Ascending aorta (tissue), 2 donors: ENCODE measurements around the gene TBX5. TPM values are rescaled to one million over a fixed set of nuclear protein-coding genes. Genes with fewer than 3 reads are reported as not detected.

Experiments
- DNase-seq, 2 donors: peaks; one replicate each; pipeline ENCODE4 v3.0.0-alpha.2; 2019; ENCODE audit warnings: low spot score in 2 of 2
- H3K27ac ChIP-seq, 2 donors: fragments of 200-600 bp; sonication (generic); one replicate each; pipeline ENCODE4 v1.5.1; 2016 to 2017; ENCODE audit warnings: mild to moderate bottlenecking in 1 of 2
- H3K27me3 ChIP-seq: fragments of 200-600 bp; sonication (generic); one replicate; pipeline ENCODE4 v1.5.1; 2017
- H3K36me3 ChIP-seq, 2 donors: fragments of 200-600 bp; sonication (generic); one replicate each; pipeline ENCODE4 v1.5.1; 2016
- H3K4me1 ChIP-seq, 2 donors: fragments of 200-600 bp; sonication (generic); one replicate each; pipeline ENCODE4 v1.5.1; 2016 to 2017; ENCODE audit warnings: mild to moderate bottlenecking in 1 of 2
- H3K4me3 ChIP-seq, 2 donors: fragments of 200-600 bp; sonication (generic); one replicate each; pipeline ENCODE4 v1.5.1; 2016 to 2017; ENCODE audit warnings: mild to moderate bottlenecking in 1 of 2
- H3K9me3 ChIP-seq, 2 donors: fragments of 200-600 bp; sonication (generic); one replicate each; pipeline ENCODE4 v1.5.1; 2016
- intact Hi-C: fragments of 100-400 bp; cut with DNase I; formaldehyde crosslinking; loops from one replicate; pipeline ENCODE4 v1.15.1; 2023
- total RNA-seq: library from RNA; depleted of rRNA; stranded (reverse); fragments of >200 nt; gene quantifications from one replicate; pipeline ENCODE4 v1.1.0, GENCODE V29; 2016
- TF ChIP-seq, protein P1 (sequence below), 3 experiments: fragments of 200-600 bp in 2 of 3; fragments of 450-650 bp in 1 of 3; sonication (generic) in 2 of 3; IDR thresholded peaks; one replicate each; pipeline ENCODE4 v1.5.1; 2016 to 2019; ENCODE audit warnings: antibody characterized with exemption in 3 of 3, mild to moderate bottlenecking in 1 of 3, moderate library complexity in 1 of 3

Gene TBX5
- total RNA-seq, 1 donor from 2014 or later, result not detected

DNA sequence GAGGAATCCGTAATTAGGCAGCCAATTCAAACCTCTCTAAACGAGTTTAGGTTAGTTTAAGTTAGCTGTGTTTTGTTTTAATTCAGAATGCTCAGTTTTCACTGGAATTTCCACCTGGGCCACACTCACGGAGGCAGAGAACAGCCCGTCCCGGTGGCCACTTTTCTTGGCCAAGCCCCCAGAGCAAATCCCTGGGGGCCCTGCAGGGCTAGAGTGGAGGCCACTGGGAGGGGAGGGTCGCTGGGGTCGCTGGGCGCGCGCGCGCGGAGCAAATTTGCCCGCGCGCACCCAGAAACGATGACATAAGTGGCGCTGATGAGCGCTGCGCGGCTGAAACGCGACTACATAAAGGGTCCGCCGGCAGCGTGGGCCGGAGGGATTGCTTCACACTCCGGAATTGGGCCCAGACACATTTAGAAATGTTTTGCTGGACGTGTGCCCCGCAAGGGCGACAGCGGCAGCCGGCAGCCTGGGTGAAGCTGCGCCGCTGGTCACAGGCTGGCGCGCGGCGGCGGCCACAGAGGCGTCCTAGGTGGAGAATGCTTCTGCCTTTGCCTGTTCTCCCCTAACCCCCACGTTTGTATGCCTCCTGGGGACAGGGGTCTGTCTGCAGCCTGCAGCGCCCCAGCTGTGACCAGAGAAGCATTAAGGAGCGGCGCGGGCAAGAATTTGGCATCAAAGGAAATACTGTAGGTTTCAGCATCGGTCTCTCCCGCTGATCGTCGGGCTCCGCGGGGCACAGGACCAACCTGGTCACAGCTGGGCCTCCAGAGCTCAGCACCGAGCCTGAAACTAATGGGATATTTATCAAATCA, 37.9 kb upstream of the TBX5 start:
- no peak for DNase-seq
- peaks cover 14% of the 10 kb centered on the region for H3K27me3 ChIP-seq
- H3K27ac ChIP-seq, result no peak overlapping the region
- intact Hi-C loops, result no loop called here
- no peaks in the 10 kb centered on the region for H3K36me3 ChIP-seq
- peak overlapping the region; percentile 16 to 33 for H3K4me3 ChIP-seq
- H3K4me1 ChIP-seq, result peaks cover 0 to 5% of the 10 kb centered on the region in 2 donors
- TF ChIP-seq, protein P1, sequence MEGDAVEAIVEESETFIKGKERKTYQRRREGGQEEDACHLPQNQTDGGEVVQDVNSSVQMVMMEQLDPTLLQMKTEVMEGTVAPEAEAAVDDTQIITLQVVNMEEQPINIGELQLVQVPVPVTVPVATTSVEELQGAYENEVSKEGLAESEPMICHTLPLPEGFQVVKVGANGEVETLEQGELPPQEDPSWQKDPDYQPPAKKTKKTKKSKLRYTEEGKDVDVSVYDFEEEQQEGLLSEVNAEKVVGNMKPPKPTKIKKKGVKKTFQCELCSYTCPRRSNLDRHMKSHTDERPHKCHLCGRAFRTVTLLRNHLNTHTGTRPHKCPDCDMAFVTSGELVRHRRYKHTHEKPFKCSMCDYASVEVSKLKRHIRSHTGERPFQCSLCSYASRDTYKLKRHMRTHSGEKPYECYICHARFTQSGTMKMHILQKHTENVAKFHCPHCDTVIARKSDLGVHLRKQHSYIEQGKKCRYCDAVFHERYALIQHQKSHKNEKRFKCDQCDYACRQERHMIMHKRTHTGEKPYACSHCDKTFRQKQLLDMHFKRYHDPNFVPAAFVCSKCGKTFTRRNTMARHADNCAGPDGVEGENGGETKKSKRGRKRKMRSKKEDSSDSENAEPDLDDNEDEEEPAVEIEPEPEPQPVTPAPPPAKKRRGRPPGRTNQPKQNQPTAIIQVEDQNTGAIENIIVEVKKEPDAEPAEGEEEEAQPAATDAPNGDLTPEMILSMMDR (IDR thresholded peaks at IDR 0.05), result no peak
- H3K9me3 ChIP-seq, result no peaks in the 10 kb centered on the region

- no peaks in the 10 kb centered on the region for H3K36me3 ChIP-seq
- no peaks in the 10 kb centered on the region for H3K9me3 ChIP-seq
- intact Hi-C loops, result no loop called here
- H3K27ac ChIP-seq, result no peak overlapping the region
- no peak overlapping the region for H3K4me3 ChIP-seq
- peaks cover 0 to 5% of the 10 kb centered on the region in 2 donors for H3K4me1 ChIP-seq
- H3K27me3 ChIP-seq, result peaks cover 10% of the 10 kb centered on the region
- no peak for DNase-seq
- TF ChIP-seq, protein P1 (IDR thresholded peaks at IDR 0.05), result no peak
Measured at GRCh38 chr12:114442578-114442977, 36.6 kb upstream of the TBX5 start.

GRCh38 chr12:114441545-114441944, 35.6 kb upstream of the TBX5 start:
- DNase-seq, result no peak
- no peak overlapping the region for H3K27ac ChIP-seq
- H3K4me3 ChIP-seq, result no peak overlapping the region
- TF ChIP-seq, protein P1 (IDR thresholded peaks at IDR 0.05), result no peak
- no peaks in the 10 kb centered on the region for H3K36me3 ChIP-seq
- peaks cover 5% of the 10 kb centered on the region for H3K27me3 ChIP-seq
- peaks cover 0 to 5% of the 10 kb centered on the region in 2 donors for H3K4me1 ChIP-seq
- intact Hi-C loops, result no loop called here
- peaks cover 0 to 4% of the 10 kb centered on the region in 2 donors for H3K9me3 ChIP-seq

- Histone ChIP-seq H3K27ac (no peak overlapping the region), H3K4me1 (peaks cover 0 to 5% of the 10 kb centered on the region in 2 donors), H3K9me3 (peaks cover 0 to 4% of the 10 kb centered on the region in 2 donors), H3K4me3 (no peak overlapping the region), H3K36me3 (no peaks in the 10 kb centered on the region), H3K27me3 (peaks cover 5% of the 10 kb centered on the region)
- DNase-seq, result no peak
- TF ChIP-seq, protein P1 (IDR thresholded peaks at IDR 0.05), result no peak
- intact Hi-C loops, result no loop called here
Measured at GRCh38 chr12:114441039-114441383, 35.1 kb upstream of the TBX5 start.

DNA sequence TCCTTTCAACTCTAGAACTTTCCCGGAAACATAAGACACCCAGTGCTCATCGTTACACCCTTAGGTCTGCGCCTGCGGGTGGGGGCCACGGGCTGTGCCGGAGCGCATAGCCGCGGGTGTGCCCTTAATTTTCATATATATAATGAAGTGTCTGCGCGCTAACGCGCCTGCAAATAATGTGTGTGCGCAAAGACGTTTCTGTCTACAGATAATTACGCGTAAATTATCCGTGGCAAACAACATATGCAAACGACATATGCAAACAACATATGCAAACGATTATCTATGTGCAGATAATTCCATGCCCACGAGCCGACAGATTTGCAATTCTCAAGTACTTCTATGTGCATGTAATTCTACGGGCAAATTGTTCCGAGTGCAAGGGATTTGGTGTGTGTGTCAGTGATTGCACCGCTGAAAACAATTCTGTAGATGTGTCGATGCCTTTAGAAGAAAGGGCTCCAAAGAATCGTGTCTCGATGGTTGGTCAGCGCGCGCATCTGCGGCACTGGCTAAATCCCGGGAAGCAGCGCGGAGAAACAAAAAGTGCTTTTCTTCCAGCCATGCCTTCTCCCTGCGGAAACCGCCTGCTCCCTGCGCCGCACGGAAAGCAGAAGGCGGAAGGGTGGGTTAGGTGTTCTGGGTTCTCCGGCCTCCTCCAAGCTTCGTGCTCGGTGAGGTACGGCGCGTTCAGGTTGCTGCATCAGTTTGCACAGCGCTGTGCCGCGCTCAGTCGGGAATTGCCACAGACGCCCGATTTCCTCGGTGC, 34.5 kb upstream of the TBX5 start:
- TF ChIP-seq, protein P1 (IDR thresholded peaks at IDR 0.05), result no peak
- no peak overlapping the region for H3K4me3 ChIP-seq
- no peak overlapping the region for H3K27ac ChIP-seq
- intact Hi-C loops, result no loop called here
- H3K9me3 ChIP-seq, result peaks cover 0 to 4% of the 10 kb centered on the region in 2 donors
- H3K4me1 ChIP-seq, result peaks cover 0 to 5% of the 10 kb centered on the region in 2 donors
- H3K27me3 ChIP-seq, result peaks cover 5% of the 10 kb centered on the region
- H3K36me3 ChIP-seq, result no peaks in the 10 kb centered on the region
- DNase-seq, result no peak
